ENCODE results near the gene IFRD1. TPM values are rescaled to one million over a fixed set of nuclear protein-coding genes. Genes with fewer than 3 reads are reported as not detected.

IFRD1 gene
- total and polyA plus RNA-seq, 3 donors from 2014 or later, result 50.9 to 99.8 (median 84.7) TPM

DNA sequence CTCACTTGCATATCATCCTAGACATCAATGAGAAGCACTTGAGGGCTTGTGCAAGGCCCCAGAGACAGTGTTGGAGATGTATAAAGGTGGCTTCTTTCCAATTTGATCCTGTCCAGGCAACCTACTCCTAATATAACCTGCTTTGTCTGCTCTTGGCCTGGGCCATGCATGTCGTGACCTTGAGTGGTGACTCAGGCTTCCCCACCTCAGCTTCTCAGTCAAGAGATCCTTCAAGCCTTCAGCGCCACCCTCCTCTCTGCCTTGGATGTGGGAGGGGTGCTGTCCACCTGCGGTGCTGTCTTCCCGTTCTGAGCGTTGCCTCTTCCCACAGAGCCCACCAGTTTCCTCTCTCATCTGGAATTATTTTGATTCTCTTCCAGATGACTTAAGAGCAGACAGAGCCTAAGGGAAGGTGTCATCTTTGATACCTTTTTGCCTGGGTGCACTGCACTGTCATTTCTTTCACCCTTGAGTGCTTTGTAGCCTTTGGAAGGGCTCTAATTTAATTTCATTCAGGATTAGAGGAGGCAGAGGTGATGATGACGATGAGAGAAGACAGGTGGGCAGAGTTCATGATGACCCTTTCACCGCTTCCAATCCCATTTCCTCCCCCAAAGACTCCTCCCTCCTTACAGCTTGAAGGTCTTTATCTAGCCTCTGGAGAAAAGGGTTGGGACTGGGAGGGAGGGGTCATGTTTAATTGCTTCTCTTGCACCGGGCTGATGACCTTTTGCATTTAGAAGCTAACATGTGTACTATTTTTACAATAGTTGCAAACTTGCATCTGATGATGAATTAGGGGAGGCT is 37.4 kb downstream of the IFRD1 start:
- Histone ChIP-seq H3K36me3 (ENCODE audit: low read depth, missing control alignments) (no peaks in the 10 kb centered on the region), H3K27ac (no peak overlapping the region), H3K27me3 (no peaks in the 10 kb centered on the region), H3K4me1 (no peaks in the 10 kb centered on the region), H3K4me3 (no peak overlapping the region), H3K9me3 (no peaks in the 10 kb centered on the region)
- TF ChIP-seq, protein P1, sequence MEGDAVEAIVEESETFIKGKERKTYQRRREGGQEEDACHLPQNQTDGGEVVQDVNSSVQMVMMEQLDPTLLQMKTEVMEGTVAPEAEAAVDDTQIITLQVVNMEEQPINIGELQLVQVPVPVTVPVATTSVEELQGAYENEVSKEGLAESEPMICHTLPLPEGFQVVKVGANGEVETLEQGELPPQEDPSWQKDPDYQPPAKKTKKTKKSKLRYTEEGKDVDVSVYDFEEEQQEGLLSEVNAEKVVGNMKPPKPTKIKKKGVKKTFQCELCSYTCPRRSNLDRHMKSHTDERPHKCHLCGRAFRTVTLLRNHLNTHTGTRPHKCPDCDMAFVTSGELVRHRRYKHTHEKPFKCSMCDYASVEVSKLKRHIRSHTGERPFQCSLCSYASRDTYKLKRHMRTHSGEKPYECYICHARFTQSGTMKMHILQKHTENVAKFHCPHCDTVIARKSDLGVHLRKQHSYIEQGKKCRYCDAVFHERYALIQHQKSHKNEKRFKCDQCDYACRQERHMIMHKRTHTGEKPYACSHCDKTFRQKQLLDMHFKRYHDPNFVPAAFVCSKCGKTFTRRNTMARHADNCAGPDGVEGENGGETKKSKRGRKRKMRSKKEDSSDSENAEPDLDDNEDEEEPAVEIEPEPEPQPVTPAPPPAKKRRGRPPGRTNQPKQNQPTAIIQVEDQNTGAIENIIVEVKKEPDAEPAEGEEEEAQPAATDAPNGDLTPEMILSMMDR (IDR thresholded peaks at IDR 0.05), result no peak
- TF ChIP-seq POLR2A (IDR thresholded peaks at IDR 0.05), result no peak
- intact Hi-C loops (cut with DNase I; ENCODE audit: low total_unique reads), result no loop called here
- 92% methylated on average over 8 of the region's 8 CpGs for WGBS, 2 donors
- no peak for DNase-seq

DNA sequence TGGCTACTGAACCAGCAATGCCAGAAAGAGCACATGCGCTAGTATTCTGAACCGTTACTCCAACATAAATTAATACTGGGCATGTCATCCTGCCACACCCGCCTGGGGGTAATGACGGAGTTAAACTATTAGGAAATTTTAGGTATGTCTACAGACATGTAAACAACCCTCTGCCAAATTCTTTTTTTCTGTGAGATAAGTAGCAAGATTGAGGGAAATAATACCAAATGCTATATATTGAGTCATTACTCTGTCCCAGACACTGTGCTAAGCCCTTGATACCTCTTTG is 37.9 kb downstream of the IFRD1 start:
- H3K27ac ChIP-seq, result no peak overlapping the region
- H3K27me3 ChIP-seq, result no peaks in the 10 kb centered on the region
- H3K9me3 ChIP-seq, result no peaks in the 10 kb centered on the region
- TF ChIP-seq, protein P1 (IDR thresholded peaks at IDR 0.05), result no peak
- TF ChIP-seq POLR2A (IDR thresholded peaks at IDR 0.05), result no peak
- intact Hi-C loops (cut with DNase I; ENCODE audit: low total_unique reads), result no loop called here
- H3K4me3 ChIP-seq, result no peak overlapping the region
- DNase-seq, result no peak
- no peaks in the 10 kb centered on the region for H3K4me1 ChIP-seq
- WGBS, 2 donors, result 88 to 98% methylated on average over 4 of the region's 4 CpGs
- H3K36me3 ChIP-seq (ENCODE audit: low read depth, missing control alignments), result no peaks in the 10 kb centered on the region

DNA sequence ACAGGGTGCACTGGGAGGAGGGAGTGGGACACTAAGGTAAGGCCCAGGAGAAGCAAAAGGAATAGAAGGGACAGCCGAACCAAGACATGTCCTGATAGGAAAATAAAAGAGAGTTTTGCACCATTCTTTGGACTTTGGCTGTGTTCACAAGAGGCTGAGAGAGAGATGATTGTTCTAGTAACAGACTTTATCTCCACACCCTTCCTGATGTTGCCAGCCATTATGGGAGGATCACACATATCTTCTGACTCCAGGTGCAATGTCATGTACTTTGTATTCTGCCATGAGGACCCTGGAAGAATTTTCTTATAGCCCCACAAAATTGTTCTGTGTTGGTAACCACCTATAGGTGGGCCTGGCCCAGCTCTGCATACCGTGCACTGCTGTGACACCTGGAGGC is 41.9 kb downstream of the IFRD1 start:
- no peak for DNase-seq
- Histone ChIP-seq H3K27ac (no peak overlapping the region), H3K9me3 (no peaks in the 10 kb centered on the region), H3K36me3 (ENCODE audit: low read depth, missing control alignments) (no peaks in the 10 kb centered on the region), H3K4me3 (no peak overlapping the region), H3K27me3 (no peaks in the 10 kb centered on the region), H3K4me1 (no peaks in the 10 kb centered on the region)
- TF ChIP-seq, protein P1 (IDR thresholded peaks at IDR 0.05), result no peak
- TF ChIP-seq POLR2A (IDR thresholded peaks at IDR 0.05), result no peak
- intact Hi-C loops (cut with DNase I; ENCODE audit: low total_unique reads), result no loop called here
- 74 to 83% methylated on average over 2 of the region's 2 CpGs for WGBS, 2 donors

- DNase-seq, result no peak
- no peaks in the 10 kb centered on the region for H3K9me3 ChIP-seq
- intact Hi-C loops (cut with DNase I; ENCODE audit: low total_unique reads), result no loop called here
- no peaks in the 10 kb centered on the region for H3K36me3 ChIP-seq (ENCODE audit: low read depth, missing control alignments)
- 89 to 96% methylated on average over 2 of the region's 2 CpGs for WGBS, 2 donors
- H3K4me1 ChIP-seq, result no peaks in the 10 kb centered on the region
- no peaks in the 10 kb centered on the region for H3K27me3 ChIP-seq
- no peak overlapping the region for H3K27ac ChIP-seq
- no peak for TF ChIP-seq POLR2A (IDR thresholded peaks at IDR 0.05)
- TF ChIP-seq, protein P1 (IDR thresholded peaks at IDR 0.05), result no peak
- no peak overlapping the region for H3K4me3 ChIP-seq
These were observed 44.4 kb downstream of the IFRD1 start for GRCh38 chr7:112494656-112495055.
